ENCODE results near the gene GNG13. TPM values are rescaled to one million over a fixed set of nuclear protein-coding genes. Genes with fewer than 3 reads are reported as not detected.

Gene GNG13
- total RNA-seq, 1 donor from 2014 or later = not detected

- DNase-seq (ENCODE audit: low spot score in 2 of 2, unreplicated experiment in 2 of 2) = peak in 1 of 2 experiments; percentile 63
- H3K36me3 Mint-ChIP-seq = peaks cover 10% of the 10 kb centered on the region
- H3K9me3 Mint-ChIP-seq = no peaks in the 10 kb centered on the region
- no peak for TF ChIP-seq CTCF (IDR thresholded peaks at IDR 0.05; ENCODE audit: unreplicated experiment)
- no peaks in the 10 kb centered on the region for H3K27me3 Mint-ChIP-seq (ENCODE audit: low read depth)
- peak within 1 kb of the TSS; percentile 82 for H3K4me3 Mint-ChIP-seq
- peak within 1 kb of the TSS; percentile 75 for H3K27ac Mint-ChIP-seq
- H3K4me1 Mint-ChIP-seq = peaks cover 2% of the 10 kb centered on the region
These were observed 12.5 kb downstream of the GNG13 start, which contains the start of gene RPUSD1 for GRCh38 chr16:787978-788398. Gene RPUSD1, minus strand, starts transcription at chr16:788381. Its CDS starts 644 bp downstream, at chr16:787737.

- Mint-ChIP-seq H3K27ac (peak overlapping the region; percentile 75), H3K4me3 (peak overlapping the region; percentile 82), H3K36me3 (peaks cover 10% of the 10 kb centered on the region), H3K9me3 (no peaks in the 10 kb centered on the region), H3K4me1 (peaks cover 2% of the 10 kb centered on the region), H3K27me3 (ENCODE audit: low read depth) (no peaks in the 10 kb centered on the region)
- TF ChIP-seq CTCF (IDR thresholded peaks at IDR 0.05; ENCODE audit: unreplicated experiment) = no peak
- DNase-seq (ENCODE audit: low spot score in 2 of 2, unreplicated experiment in 2 of 2) = no peak
These were observed 13.1 kb downstream of the GNG13 start for GRCh38 chr16:787321-787966.

DNA sequence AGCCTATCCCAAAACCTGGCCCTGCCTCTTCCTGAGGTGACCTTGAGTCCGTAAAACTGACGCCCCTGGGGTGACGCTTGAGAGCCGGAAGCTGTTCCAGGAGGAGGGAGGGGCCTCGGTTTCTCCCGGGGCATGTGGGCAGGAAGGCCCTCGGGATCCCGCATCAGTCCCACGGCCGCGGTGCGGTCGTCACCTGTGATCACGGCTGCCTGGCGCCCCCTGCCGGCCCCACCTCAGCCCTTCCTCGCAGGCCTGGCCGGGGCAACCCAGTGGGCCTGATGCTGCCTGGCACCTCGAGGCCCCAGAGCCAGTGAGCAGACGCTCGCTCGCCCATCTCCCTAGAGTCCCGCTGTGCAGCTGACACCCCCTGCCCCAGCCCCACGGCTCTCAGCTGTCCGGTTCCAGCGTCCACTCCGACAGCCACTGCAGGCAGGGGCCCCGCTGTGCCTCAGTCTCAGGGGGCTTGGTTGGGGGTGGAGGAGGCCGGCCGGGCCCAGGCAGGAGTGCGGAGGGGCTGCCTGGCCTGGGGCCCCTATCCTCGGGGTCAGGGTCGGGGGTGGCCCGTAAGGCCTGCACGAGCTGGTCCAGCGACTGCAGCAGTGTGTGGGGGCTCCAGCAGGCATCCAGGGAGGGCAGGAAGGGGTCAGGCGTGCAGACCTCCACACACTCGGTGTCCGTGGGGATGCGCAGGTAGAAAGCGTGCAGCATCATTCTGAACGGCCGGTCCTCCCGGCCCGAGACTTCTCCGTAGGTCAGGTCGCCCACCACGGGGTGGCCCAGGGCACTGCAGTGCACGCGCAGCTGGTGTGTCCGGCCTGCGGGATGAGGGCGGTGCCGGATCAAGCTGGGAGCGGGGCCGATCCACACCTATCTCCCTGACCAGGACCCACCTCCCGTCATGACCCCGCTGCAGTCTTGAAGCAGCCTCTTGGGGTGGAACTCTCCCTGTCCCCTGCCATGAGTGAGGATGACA, 14.7 kb downstream of the GNG13 start:
- peak overlapping the region; percentile 56 for H3K4me3 Mint-ChIP-seq
- no peaks in the 10 kb centered on the region for H3K9me3 Mint-ChIP-seq
- H3K4me1 Mint-ChIP-seq = peaks cover 2% of the 10 kb centered on the region
- peak overlapping the region; percentile 43 for H3K27ac Mint-ChIP-seq
- peak; percentile 72 to 85 for DNase-seq (ENCODE audit: low spot score in 2 of 2, unreplicated experiment in 2 of 2)
- H3K27me3 Mint-ChIP-seq (ENCODE audit: low read depth) = no peaks in the 10 kb centered on the region
- no peaks in the 10 kb centered on the region for H3K36me3 Mint-ChIP-seq
- TF ChIP-seq CTCF (IDR thresholded peaks at IDR 0.05; ENCODE audit: unreplicated experiment) = peak; percentile 87

GRCh38 chr16:784431-784830, 16.1 kb downstream of the GNG13 start:
- TF ChIP-seq CTCF (IDR thresholded peaks at IDR 0.05; ENCODE audit: unreplicated experiment) = no peak
- Mint-ChIP-seq H3K27me3 (ENCODE audit: low read depth) (peaks cover 6% of the 10 kb centered on the region), H3K27ac (no peak overlapping the region), H3K4me1 (peaks cover 2% of the 10 kb centered on the region), H3K36me3 (no peaks in the 10 kb centered on the region), H3K9me3 (no peaks in the 10 kb centered on the region), H3K4me3 (no peak overlapping the region)
- no peak for DNase-seq (ENCODE audit: low spot score in 2 of 2, unreplicated experiment in 2 of 2)

DNA sequence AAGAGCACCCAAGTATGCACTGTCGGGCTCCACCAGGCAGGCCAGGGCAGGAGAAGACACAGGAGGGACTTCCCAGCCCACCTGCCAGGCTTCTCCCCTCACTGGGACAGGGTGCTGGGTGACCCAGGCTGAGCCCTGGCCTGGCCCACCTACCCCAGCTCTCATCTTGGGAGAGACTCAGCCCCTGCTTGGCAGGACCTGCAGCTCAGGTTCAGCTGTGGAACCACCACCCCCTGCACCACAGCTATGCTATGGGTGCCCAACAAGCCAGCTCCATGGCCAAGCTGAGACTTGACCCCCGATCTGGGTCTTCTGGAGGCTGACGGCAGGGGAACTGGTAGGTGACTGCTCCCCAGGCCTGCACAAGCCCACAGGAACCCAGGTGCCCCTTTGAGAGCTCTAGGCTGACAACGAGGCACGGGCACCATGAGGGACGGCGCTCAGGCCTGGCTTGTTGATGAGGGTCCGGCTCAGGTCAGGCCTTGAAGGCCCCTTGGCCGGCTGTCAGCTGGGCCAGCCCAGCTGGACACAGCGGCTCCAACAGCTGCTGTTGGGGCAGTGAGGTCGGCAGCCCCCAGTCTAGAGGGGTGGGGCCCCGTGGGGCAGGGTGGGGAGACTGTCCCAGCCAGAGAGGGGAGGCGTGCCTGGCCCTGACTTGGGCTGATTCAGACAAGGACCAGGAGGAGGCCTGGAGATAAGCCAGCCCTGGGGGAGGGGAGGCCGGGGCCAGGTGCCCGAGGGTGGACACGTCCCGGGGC, 17.0 kb downstream of the GNG13 start:
- Mint-ChIP-seq H3K27ac (no peak overlapping the region), H3K27me3 (ENCODE audit: low read depth) (peaks cover 6% of the 10 kb centered on the region), H3K9me3 (no peaks in the 10 kb centered on the region), H3K36me3 (no peaks in the 10 kb centered on the region), H3K4me1 (peaks cover 2% of the 10 kb centered on the region), H3K4me3 (no peak overlapping the region)
- no peak for DNase-seq (ENCODE audit: low spot score in 2 of 2, unreplicated experiment in 2 of 2)
- TF ChIP-seq CTCF (IDR thresholded peaks at IDR 0.05; ENCODE audit: unreplicated experiment) = no peak

All from mesothelial cell of epicardium (in vitro differentiated cells).